Measurements from ENCODE around the gene SUPT3H.
"Not testable (repeated sequence)": the region's sequence is repeated elsewhere in the genome, so short reads cannot be mapped to it uniquely, and the experiment has no call there.

Gene SUPT3H

DNA sequence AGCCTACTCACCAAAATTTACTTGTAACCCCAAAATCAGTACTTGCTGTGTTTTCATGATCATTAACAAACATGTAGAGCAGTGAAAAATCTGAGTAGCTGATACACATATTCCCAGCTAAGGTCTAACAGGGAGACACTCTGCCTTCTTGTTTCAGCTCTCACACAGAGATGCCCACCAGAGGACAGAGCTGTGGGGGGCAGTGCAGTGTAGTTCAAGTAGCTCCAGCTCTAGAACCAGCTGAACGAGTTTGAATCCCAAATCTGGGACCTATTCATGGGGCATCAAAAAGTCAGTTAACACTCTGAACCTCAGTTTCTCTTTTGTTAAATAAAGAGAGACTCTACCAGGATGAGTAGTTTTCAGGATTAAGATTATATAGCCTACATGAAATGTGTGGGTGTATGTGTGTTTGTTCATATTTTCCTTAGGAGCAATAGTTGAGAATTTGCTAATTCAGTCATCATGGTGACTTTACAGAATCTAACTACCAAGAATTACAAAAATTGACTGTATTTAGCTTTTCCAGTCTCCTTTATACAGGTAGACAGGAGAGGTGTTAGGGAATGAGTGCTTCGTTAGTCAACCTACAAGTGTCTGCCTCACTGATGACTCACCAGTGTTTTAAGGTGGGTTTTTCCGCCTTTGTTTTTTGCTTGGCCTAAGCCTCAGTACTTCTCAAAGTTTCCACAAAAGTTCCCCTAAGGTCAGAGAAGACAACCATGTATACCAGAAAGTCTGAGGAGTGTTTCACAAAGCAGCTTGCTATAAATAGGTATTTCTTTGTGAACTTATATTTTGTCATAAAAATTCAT is 213.6 kb downstream of the SUPT3H start:
- peak; percentile 65 for DNase-seq

DNA sequence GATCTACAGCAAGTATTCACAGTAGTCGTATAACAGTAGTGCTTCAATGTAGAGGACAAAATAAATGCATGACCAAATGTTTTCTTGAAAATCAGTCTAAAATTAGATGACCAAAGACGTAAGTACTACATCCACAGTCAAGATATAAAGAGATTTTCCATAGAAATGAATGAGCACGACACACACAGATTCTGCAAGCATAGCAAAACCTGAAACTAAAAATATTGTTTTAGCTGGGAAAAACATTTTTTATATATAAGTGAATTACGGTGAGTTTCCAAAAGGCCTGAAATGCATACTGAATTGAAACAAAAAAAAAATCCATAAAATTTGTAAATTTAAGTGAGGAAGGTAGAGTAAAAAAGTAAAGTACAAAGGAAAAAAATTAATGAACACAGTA is 217.4 kb downstream of the SUPT3H start:
- no peak for DNase-seq

DNA sequence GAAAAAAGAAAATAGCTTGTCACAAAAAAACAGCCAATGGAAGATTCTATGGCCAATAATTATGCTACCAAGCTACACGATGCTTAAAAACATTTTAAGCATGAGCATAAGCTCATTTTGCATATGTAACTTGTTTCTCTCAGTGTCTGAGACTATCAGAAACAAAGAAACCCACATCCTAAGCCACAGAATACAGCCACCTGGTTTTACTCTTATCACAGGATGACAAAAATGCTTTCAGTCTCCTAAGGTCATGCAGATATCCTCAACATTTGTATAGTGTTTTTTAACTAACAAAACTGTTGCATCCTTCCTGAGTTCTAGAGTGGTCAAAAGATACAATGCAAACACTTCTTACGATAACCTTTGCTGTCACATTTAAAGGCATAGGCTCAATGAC is 221.7 kb downstream of the SUPT3H start:
- peak; percentile 68 for DNase-seq

GRCh38 chr6:45155341-45155894 is 222.3 kb downstream of the SUPT3H start:
- DNase-seq, result no peak

GRCh38 chr6:45154679-45155078 is 223.1 kb downstream of the SUPT3H start:
- no peak for DNase-seq

DNA sequence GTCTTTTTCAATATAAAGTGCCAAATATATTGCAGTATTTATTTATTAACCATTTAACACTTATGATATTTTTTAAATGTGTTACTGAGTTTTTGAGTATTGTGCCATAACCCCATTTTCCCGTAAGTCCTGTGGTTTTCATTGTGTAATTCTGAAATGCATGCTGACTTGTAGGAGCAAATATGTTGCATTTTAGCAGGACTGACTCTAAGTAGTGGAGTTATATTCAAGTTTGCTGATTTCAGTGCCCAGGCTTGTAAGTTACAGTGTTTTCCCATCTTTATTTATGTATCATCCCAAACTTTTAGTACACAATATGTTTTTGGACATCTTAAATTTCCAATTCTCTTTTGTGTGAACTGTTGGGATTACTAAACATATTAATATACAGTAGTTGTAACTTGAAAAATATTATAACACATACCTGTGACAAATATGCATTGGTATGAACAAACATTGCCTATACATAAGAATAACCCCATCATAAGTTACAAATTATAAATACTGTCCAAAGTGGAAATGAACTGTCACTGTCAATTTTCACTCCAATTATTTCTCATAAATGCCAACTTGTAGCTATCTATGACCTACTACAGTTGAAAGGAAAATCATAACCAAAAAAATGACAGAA is 228.9 kb downstream of the SUPT3H start:
- DNase-seq, result no peak

GRCh38 chr6:45148278-45148677 is 229.5 kb downstream of the SUPT3H start:
- DNase-seq, result no peak

GRCh38 chr6:45145658-45146057 is 232.1 kb downstream of the SUPT3H start:
- DNase-seq, result not testable (repeated sequence)

DNA sequence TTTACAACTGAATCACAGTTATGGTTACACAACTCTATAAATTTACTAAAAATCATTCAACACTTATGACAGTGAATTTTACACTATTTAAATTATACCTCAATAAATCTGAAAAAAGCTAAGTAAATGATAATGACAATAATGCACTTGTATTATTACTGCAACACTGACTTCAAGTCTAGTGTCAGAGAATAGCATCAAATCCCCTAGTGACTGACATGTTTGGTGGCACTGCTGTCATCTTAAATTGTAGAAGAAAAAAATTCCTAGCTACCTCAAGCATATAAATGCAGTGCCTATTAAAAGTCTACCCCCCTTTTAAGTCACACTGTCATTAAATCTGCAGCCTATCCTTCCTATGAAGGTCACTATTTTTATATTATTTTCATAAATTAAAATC is 239.0 kb downstream of the SUPT3H start:
- DNase-seq, result no peak

DNA sequence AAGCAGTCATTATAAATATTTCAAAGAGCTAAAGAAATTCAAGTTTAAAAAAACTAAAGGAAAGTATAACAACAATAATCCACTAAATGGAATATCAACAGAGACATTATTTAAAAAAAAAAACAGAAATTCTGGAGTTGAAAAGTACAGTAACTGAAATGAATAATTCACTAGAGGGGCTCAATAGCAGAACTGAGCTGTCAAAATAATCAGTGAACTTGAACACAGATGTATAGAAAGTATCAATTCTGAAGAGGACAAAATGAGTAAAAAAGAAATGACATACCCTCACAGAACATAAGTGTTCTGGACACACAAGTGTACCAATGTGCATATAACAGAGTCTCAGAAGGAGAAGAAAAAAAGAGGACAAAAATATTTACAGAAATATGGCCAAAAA is 241.2 kb downstream of the SUPT3H start:
- DNase-seq, result no peak

GRCh38 chr6:45132658-45133294 is 245.0 kb downstream of the SUPT3H start:
- DNase-seq, result no peak

DNA sequence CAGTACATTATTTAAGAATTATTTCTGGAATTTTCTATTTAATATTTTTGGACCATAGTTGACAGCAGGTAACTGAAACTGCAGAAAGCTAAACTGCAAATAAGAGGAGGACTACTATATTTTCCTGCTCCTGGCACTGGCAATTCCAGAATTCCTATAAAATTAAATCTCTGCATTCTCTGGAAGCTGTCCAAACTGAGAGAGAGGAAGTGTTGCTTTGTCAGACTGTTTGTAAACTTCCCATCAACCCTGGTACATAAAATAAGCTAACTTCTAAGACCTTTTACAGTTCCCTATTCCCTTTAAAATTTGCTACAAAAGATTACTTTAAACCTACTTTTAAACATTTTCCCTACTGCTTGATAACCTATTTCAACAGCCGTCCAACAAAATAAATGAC is 245.7 kb downstream of the SUPT3H start:
- DNase-seq, result no peak

- no peak for DNase-seq
Observed at GRCh38 chr6:45129051-45129450, 248.7 kb downstream of the SUPT3H start.

GRCh38 chr6:45127185-45127584 is 250.5 kb downstream of the SUPT3H start:
- DNase-seq, result no peak

GRCh38 chr6:45126033-45126432 is 251.7 kb downstream of the SUPT3H start:
- DNase-seq, result no peak

GRCh38 chr6:45123023-45123422 is 254.7 kb downstream of the SUPT3H start:
- no peak for DNase-seq

DNA sequence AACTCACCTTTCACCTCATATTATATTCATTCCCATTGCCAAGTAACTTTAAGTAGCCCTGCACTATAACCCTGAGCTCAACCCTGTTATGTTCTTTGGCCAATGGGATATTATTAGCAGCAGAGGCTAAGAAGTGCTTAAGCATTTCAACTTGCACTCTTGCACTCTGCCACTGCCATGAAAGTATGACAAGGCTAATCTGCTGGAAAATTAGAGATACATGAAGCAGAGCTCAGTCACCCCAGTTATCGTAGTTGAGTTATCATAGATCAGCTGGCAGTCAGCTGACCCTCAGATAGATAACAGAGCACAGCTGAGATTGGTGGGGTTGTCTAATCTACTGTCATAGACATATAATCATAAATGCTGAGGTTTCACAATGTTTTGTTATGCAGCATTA is 259.0 kb downstream of the SUPT3H start:
- no peak for DNase-seq

DNA sequence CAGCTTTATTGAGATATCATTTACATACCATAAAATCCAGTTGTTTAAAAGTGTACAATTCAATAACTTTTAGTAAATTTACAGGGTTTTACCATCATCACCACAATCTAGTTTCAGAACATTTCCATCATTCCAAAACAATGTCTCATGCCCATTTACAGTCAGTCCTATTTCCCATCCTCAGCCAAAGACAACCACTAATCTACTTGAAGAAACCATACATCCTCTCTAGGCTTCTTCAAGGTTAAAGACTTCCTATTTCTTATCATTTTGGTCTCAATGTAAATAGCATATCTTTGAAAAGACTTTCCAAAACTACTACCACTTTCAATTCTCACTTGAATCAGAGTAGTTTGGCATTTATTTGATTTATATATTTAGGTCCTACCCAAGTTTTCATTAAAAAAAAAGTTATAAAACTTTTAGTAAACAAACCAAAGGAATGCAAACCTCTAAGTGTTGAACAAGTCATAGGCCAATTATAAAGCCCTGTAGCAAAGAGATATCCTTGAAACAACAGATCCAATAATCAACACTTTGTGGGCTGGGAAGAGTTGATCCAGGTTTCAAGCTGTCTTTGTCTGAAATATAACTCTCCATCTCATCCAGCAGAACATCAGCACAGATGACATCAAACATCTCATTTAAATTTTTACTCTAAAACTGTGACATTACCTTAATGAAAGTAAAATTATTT is 260.9 kb downstream of the SUPT3H start:
- peak; percentile 31 for DNase-seq

GRCh38 chr6:45115696-45116095 is 262.0 kb downstream of the SUPT3H start:
- peak; percentile 1 for DNase-seq

DNA sequence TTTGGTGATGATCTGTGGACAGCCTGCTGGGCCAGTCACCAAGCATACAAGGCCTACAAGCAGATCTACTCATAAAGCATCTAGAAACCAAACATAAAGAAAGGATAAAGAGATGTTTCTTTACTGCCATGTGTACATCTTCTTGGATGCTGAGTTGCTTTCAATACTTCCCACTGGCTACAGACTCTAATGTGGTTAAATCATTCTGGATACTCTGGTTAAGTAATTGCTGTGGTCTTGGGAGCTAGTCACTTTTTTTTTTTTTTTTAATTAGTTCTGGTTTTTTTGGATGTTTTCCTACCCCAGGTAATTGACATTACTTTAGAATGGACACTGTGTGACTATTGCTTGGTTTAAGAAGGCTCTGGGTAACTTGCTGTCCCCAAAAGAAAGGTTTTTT is 265.0 kb downstream of the SUPT3H start:
- no peak for DNase-seq

- no peak for DNase-seq
Observed at GRCh38 chr6:45109551-45109950, 268.2 kb downstream of the SUPT3H start.

DNA sequence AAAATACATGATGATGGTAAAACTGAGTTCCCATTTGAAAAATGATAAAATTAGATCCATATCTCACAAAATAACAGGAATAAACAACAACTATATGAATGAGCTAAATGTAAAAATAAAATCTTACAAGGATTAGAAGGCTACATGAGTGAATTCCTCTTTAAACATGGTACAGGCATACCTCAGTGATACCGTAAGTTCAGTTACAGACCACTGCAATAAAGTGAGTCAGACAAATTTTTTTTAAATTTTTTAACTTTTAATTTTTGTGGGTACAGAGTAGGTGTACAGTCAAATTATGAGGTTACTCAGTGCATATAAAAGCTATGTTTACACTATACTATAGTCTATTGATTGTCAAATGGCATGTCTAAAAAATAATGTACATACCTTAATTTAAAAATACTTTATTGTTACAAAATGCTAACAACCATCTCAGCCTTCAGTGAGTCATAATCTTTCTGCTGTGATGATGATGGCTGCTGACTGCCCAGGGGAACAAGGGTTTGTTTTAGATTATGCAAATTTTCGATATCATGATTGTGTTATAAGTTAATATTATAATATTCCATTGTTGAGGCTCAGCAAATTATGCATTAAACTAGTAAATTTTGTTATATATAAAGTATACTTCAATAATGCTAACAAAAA is 272.4 kb downstream of the SUPT3H start:
- no peak for DNase-seq

- no peak for DNase-seq
Observed at GRCh38 chr6:45104429-45104828, 273.3 kb downstream of the SUPT3H start.
